HCT116 (cell line): ENCODE data around the gene CCDC40. TPM values are rescaled to one million over a fixed set of nuclear protein-coding genes. Genes with fewer than 3 reads are reported as not detected.

Source experiments
- ATAC-seq: fragments of 200-7000 bp; cut with Tn5 transposase; 2 replicates; pipeline ENCODE4 v1.9.1; 2020; ENCODE audit warnings: mild to moderate bottlenecking, moderate library complexity
- BruUV-seq: library from RNA; stranded (reverse); fragments of 400-500 nt; replicated peaks from 2 replicates; lab custom pipeline; 2021; lab: Mats Ljungman, UMichigan
- CTCF ChIA-PET: fragments of 300-600 bp; sonication (Branson Sonifier 250); formaldehyde crosslinking; loops from one replicate; lab custom pipeline; 2021; ENCODE audit warnings: antibody characterized with exemption; lab: Charles Lee
- POLR2A ChIA-PET: fragments of 300-600, 350-600 bp; sonication (Branson Sonifier 250); formaldehyde crosslinking; loops from one replicate; lab custom pipeline; 2021; ENCODE audit warnings: antibody characterized with exemption; lab: Charles Lee
- RAD21 ChIA-PET, 2 experiments: fragments of 300-600 bp; sonication (Branson Sonifier 250); formaldehyde crosslinking; loops; one replicate each; lab custom pipeline; 2023; ENCODE audit warnings: low total read pairs in 2 of 2; ENCODE audit not compliant: uncharacterized antibody in 2 of 2, unreplicated experiment in 2 of 2, low non-redundant PET in 1 of 2; lab: Charles Lee
- DNase-seq: peaks from one replicate; pipeline ENCODE4 v3.0.0-alpha.2; 2010; ENCODE audit warnings: low read depth, low spot score
- H2AFZ ChIP-seq: fragments of 200-600 bp; shearing (Covaris generic), sonication (generic); 2 replicates; pipeline ENCODE4 v1.6.1; 2017; ENCODE audit warnings: low read depth, mixed run types, mixed read lengths, antibody characterized with exemption, low read length; ENCODE audit not compliant: poor library complexity, severe bottlenecking
- H3K27ac ChIP-seq: 2 replicates; pipeline ENCODE4 v1.5.1; 2012; ENCODE audit warnings: low read depth, low read length
- H3K27me3 ChIP-seq: fragments of 200-600 bp; sonication (generic); 2 replicates; pipeline ENCODE4 v1.6.1; 2016; ENCODE audit warnings: mixed run types, low read length, mixed read lengths; ENCODE audit not compliant: insufficient read depth
- H3K36me3 ChIP-seq, 2 experiments: fragments of 200-500 bp in 1 of 2; fragments of 200-600 bp in 1 of 2; sonication (Bioruptor generic) in 1 of 2; sonication (generic) in 1 of 2; 2 replicates each; pipeline versions ENCODE4 v1.5.1 to v1.6.1; 2014 to 2016; ENCODE audit warnings: low read length in 2 of 2, inconsistent platforms in 1 of 2, mixed read lengths in 1 of 2, mixed run types in 1 of 2; ENCODE audit not compliant: insufficient read depth in 2 of 2, control insufficient read depth in 1 of 2
- H3K4me1 ChIP-seq, 2 experiments: fragments of 200-600 bp in 1 of 2; sonication (generic) in 1 of 2; 2 replicates each; pipeline versions ENCODE4 v1.5.1 to v1.6.1; 2012 to 2017; ENCODE audit warnings: low read length in 2 of 2, inconsistent platforms in 1 of 2, mild to moderate bottlenecking in 1 of 2, mixed read lengths in 1 of 2, mixed run types in 1 of 2, moderate library complexity in 1 of 2; ENCODE audit not compliant: insufficient read depth in 2 of 2, control insufficient read depth in 1 of 2
- H3K4me2 ChIP-seq: fragments of 200-600 bp; sonication (generic); 2 replicates; pipeline ENCODE4 v1.6.1; 2017; ENCODE audit warnings: mixed run types, low read length, mixed read lengths
- H3K4me3 ChIP-seq, 2 experiments: fragments of 200-600 bp in 1 of 2; sonication (generic) in 1 of 2; replicated peaks in 1 of 2; 2 replicates each; pipeline ENCODE4 v1.5.1; 2011 to 2016; ENCODE audit warnings: low read length in 2 of 2, control low read depth in 1 of 2, low read depth in 1 of 2, mild to moderate bottlenecking in 1 of 2, mixed read lengths in 1 of 2, mixed run types in 1 of 2
- H3K79me2 ChIP-seq: fragments of 200-600 bp; sonication (generic); 2 replicates; pipeline ENCODE4 v1.6.1; 2017; ENCODE audit warnings: mild to moderate bottlenecking, mixed run types, low read length, moderate library complexity, mixed read lengths; ENCODE audit not compliant: insufficient read depth
- H3K9ac ChIP-seq: fragments of 200-600 bp; sonication (generic); 2 replicates; pipeline ENCODE4 v1.6.1; 2016; ENCODE audit warnings: low read length, mixed read lengths
- H3K9me2 ChIP-seq: fragments of 200-600 bp; sonication (generic), shearing (Covaris generic); 2 replicates; pipeline ENCODE4 v1.6.1; 2017; ENCODE audit warnings: mixed run types, mild to moderate bottlenecking, moderate library complexity; ENCODE audit not compliant: insufficient read depth
- H3K9me3 ChIP-seq, 2 experiments: fragments of 200-500 bp in 1 of 2; fragments of 200-600 bp in 1 of 2; sonication (Bioruptor generic) in 1 of 2; sonication (generic) in 1 of 2; 2 replicates each; pipeline ENCODE4 v1.6.1; 2014 to 2017; ENCODE audit warnings: low read length in 2 of 2, mixed read lengths in 2 of 2, inconsistent platforms in 1 of 2, low read depth in 1 of 2, mild to moderate bottlenecking in 1 of 2, mixed run types in 1 of 2, moderate library complexity in 1 of 2; ENCODE audit not compliant: control insufficient read depth in 1 of 2, insufficient read depth in 1 of 2
- H4K20me1 ChIP-seq: fragments of 200-600 bp; sonication (generic), shearing (Covaris generic); 2 replicates; pipeline ENCODE4 v1.6.1; 2017; ENCODE audit warnings: mixed run types, mild to moderate bottlenecking, moderate library complexity; ENCODE audit not compliant: insufficient read depth
- ATF3 ChIP-seq: IDR thresholded peaks from 2 replicates; pipeline ENCODE4 v1.6.1; 2012
- CBX3 ChIP-seq: IDR thresholded peaks from 2 replicates; pipeline ENCODE4 v1.6.1; 2012; ENCODE audit warnings: low read depth
- CEBPB ChIP-seq: IDR thresholded peaks from 2 replicates; pipeline ENCODE4 v1.6.1; 2012; ENCODE audit warnings: low read depth
- CTCF ChIP-seq, 3 experiments: fragments of 200-600 bp in 1 of 3; sonication (generic) in 1 of 3; IDR thresholded peaks in 2 of 3; conservative IDR thresholded peaks in 1 of 3; 2 replicates each; pipeline ENCODE4 v1.5.1; 2012 to 2017; ENCODE audit warnings: low read depth in 2 of 3, low read length in 2 of 3, antibody characterized with exemption in 1 of 3, borderline replicate concordance in 1 of 3, control low read depth in 1 of 3, mild to moderate bottlenecking in 1 of 3, mixed read lengths in 1 of 3, mixed run types in 1 of 3, moderate library complexity in 1 of 3; ENCODE audit not compliant: insufficient read depth in 1 of 3
- EGR1 ChIP-seq: IDR thresholded peaks from 2 replicates; pipeline ENCODE4 v1.6.1; 2012; ENCODE audit warnings: low read depth
- ELF1 ChIP-seq: IDR thresholded peaks from 2 replicates; pipeline ENCODE4 v1.6.1; 2012; ENCODE audit warnings: low read depth, borderline replicate concordance
- EZH2phosphoT487 ChIP-seq: fragments of 200-600 bp; IDR thresholded peaks from 2 replicates; pipeline ENCODE4 v1.6.1; 2018; ENCODE audit warnings: antibody characterized with exemption, borderline replicate concordance
- FOSL1 ChIP-seq: IDR thresholded peaks from 2 replicates; pipeline ENCODE4 v1.6.1; 2012; ENCODE audit warnings: low read depth
- MAX ChIP-seq: IDR thresholded peaks from 2 replicates; pipeline ENCODE4 v1.6.1; 2012
- POLR2AphosphoS5 ChIP-seq: IDR thresholded peaks from 2 replicates; pipeline ENCODE4 v1.6.1; 2011; ENCODE audit warnings: mild to moderate bottlenecking, low read depth, low read length, moderate library complexity
- RAD21 ChIP-seq: IDR thresholded peaks from 2 replicates; pipeline ENCODE4 v1.6.1; 2012; ENCODE audit warnings: low read depth, mild to moderate bottlenecking
- SP1 ChIP-seq: IDR thresholded peaks from 2 replicates; pipeline ENCODE4 v1.6.1; 2012; ENCODE audit warnings: low read depth
- SRF ChIP-seq: IDR thresholded peaks from 2 replicates; pipeline ENCODE4 v1.6.1; 2012; ENCODE audit warnings: low read depth
- TCF7L2 ChIP-seq: IDR thresholded peaks from 2 replicates; pipeline ENCODE4 v1.7.0; 2011; ENCODE audit warnings: borderline replicate concordance, inconsistent platforms; ENCODE audit not compliant: insufficient read depth, insufficient read length; ENCODE audit errors: extremely low read depth
- ZBTB33 ChIP-seq: IDR thresholded peaks from 2 replicates; pipeline ENCODE4 v1.6.1; 2011; ENCODE audit warnings: mild to moderate bottlenecking, low read length, moderate library complexity; ENCODE audit not compliant: insufficient replicate concordance; ENCODE audit errors: extremely low read depth
- ZFX ChIP-seq: fragments of 450-650 bp; IDR thresholded peaks from 2 replicates; pipeline ENCODE4 v1.6.1; 2017
- intact Hi-C: fragments of 100-400 bp; cut with micrococcal nuclease; formaldehyde crosslinking; loops from 2 replicates; pipeline ENCODE4 v1.10.0; 2022
- total RNA-seq: library from RNA; stranded (reverse); gene quantifications from one replicate; pipeline ENCODE4 v1.2.1, GENCODE V29; 2021; ENCODE audit not compliant: unreplicated experiment

Gene CCDC40
- total RNA-seq, 1 experiment from 2014 or later: 10.3 TPM

GRCh38 chr17:80060644-80061043, 24.2 kb downstream of the CCDC40 start:
- Histone ChIP-seq H3K4me2 (no peak overlapping the region), H3K9ac (no peak overlapping the region), H4K20me1 (no peaks in the 10 kb centered on the region), H3K36me3 (no peaks in the 10 kb centered on the region), H3K79me2 (no peaks in the 10 kb centered on the region), H3K9me3 (no peaks in the 10 kb centered on the region), H3K27me3 (no peaks in the 10 kb centered on the region), H2AFZ (no peak overlapping the region), H3K4me1 (peaks cover 10 to 21% of the 10 kb centered on the region in 2 experiments), H3K27ac (no peak overlapping the region), H3K4me3 (no peak overlapping the region), H3K9me2 (no peaks in the 10 kb centered on the region)
- ChIA-PET RAD21 (no interaction called here), CTCF (interaction anchor here (1.2 kb wide), 1 partner anchor 22 kb away, joined by 3 read pairs; no protein-coding TSS in a partner anchor), POLR2A (no interaction called here)
- intact Hi-C loops: no loop called here
- ATAC-seq (no peak), DNase-seq (no peak)
- no TSS peak for BruUV-seq
- TF ChIP-seq ATF3: no peak
- no peak for TF ChIP-seq RAD21
- no peak for TF ChIP-seq FOSL1
- no peak for TF ChIP-seq CBX3
- no peak for TF ChIP-seq SRF
- TF ChIP-seq ZFX: no peak
- no peak for TF ChIP-seq EZH2phosphoT487

- Histone ChIP-seq H3K4me3 (no peak overlapping the region), H3K9me2 (no peaks in the 10 kb centered on the region), H2AFZ (no peak overlapping the region), H3K9ac (no peak overlapping the region), H3K4me1 (peaks cover 10 to 21% of the 10 kb centered on the region in 2 experiments), H4K20me1 (no peaks in the 10 kb centered on the region), H3K36me3 (no peaks in the 10 kb centered on the region), H3K27me3 (no peaks in the 10 kb centered on the region), H3K79me2 (no peaks in the 10 kb centered on the region), H3K4me2 (no peak overlapping the region), H3K9me3 (no peaks in the 10 kb centered on the region), H3K27ac (no peak overlapping the region)
- ATAC-seq (no peak), DNase-seq (no peak)
- ChIA-PET RAD21 (no interaction called here), CTCF (no interaction called here), POLR2A (no interaction called here)
- intact Hi-C loops: no loop called here
- BruUV-seq: no TSS peak
- TF ChIP-seq CEBPB (no peak), EGR1 (no peak), ZBTB33 (no peak), TCF7L2 (no peak), CTCF (IDR thresholded peaks at IDR 0.05 in 2 of 3, conservative IDR thresholded peaks at IDR 0.05 in 1 of 3; ENCODE audit: borderline replicate concordance in 1 of 3, insufficient read depth in 1 of 3, low read depth in 2 of 3, low read length in 2 of 3) (no peak), EZH2phosphoT487 (no peak), SP1 (no peak), ATF3 (no peak), CBX3 (no peak), MAX (no peak), ELF1 (no peak), RAD21 (no peak), POLR2AphosphoS5 (no peak)
Measured at GRCh38 chr17:80061421-80061820, 25.0 kb downstream of the CCDC40 start.
